Measurements from ENCODE around the gene TBL3.

Gene TBL3

DNA sequence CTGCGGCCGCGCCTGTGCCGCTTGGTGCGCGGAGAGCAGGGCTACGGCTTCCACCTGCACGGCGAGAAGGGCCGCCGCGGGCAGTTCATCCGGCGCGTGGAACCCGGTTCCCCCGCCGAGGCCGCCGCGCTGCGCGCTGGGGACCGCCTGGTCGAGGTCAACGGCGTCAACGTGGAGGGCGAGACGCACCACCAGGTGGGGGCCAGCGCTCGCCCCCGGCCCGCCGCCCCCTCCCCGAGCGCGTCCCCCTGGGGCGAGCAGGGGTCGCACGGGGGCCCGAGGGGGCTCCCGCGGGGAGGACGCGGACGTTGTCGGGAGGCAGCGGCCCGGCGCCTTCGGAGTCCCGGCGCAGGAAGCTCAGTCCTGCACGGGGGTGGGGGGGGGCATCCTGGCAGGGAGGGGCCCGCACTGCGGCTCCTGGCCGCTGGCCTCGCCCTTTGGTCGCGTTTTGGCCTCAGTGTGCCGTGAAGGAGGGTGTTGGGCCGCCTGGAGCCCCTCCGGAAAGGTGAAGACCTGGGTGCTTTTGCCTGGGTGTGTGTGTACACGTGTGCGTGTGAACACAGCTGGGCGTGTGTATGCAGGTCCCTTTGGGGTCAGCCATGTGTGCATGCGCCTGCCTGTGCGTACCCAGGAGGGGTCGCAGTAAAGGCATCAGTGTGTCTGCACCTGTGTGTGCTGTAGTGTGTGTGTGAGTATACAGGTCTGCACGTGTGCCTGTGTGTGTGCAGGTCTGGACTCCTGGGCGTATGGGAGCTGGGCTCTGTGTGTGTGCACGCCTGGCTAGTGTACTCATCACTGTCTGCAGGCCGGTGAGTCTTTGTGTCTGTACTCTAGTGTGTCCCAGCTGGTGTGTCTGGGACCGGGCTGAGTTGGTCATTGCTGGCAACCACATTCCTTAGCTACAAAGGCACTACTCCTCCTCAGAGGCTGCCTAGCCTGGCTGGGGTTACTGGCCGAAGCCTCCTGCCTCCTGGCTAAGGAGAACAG lies 55.5 kb downstream of the TBL3 start:
- Histone ChIP-seq H3K27ac (no peak overlapping the region), H3K27me3 (ENCODE audit: insufficient read depth, low read depth, severe bottlenecking) (no peaks in the 10 kb centered on the region), H3K4me3 (ENCODE audit: low read depth, low read length) (peak overlapping the region; percentile 41), H3K9me3 (ENCODE audit: severe bottlenecking) (no peaks in the 10 kb centered on the region), H3K36me3 (peaks cover 14% of the 10 kb centered on the region)
- DNase-seq: peak; percentile 51
- TF ChIP-seq CTCF (IDR thresholded peaks at IDR 0.05; ENCODE audit: low read depth, low read length): peak; percentile 48

DNA sequence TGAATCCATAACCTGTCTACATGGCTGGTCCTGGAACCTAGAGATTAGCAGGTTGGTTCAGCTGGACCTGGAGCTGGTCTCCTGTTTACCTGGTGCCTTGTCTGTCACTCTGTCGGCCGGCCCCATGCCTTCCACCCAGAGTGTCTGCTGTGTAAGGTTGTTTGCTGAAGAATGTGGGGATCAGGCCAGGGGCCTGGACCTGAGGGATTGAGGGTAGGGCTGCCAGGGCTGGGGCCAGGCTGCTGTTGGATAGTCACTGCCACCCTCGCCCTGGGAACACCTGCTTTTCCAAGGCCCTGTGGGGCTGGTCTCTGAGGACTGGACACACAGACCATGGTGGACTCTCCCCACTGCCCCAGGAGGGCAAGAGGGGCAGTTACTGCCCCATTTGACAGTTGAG lies 56.3 kb downstream of the TBL3 start:
- no peaks in the 10 kb centered on the region for H3K9me3 ChIP-seq (ENCODE audit: severe bottlenecking)
- H3K36me3 ChIP-seq: peaks cover 14% of the 10 kb centered on the region
- TF ChIP-seq CTCF (IDR thresholded peaks at IDR 0.05; ENCODE audit: low read depth, low read length): no peak
- no peak for DNase-seq
- no peak overlapping the region for H3K27ac ChIP-seq
- H3K27me3 ChIP-seq (ENCODE audit: insufficient read depth, low read depth, severe bottlenecking): no peaks in the 10 kb centered on the region
- no peak overlapping the region for H3K4me3 ChIP-seq (ENCODE audit: low read depth, low read length)

DNA sequence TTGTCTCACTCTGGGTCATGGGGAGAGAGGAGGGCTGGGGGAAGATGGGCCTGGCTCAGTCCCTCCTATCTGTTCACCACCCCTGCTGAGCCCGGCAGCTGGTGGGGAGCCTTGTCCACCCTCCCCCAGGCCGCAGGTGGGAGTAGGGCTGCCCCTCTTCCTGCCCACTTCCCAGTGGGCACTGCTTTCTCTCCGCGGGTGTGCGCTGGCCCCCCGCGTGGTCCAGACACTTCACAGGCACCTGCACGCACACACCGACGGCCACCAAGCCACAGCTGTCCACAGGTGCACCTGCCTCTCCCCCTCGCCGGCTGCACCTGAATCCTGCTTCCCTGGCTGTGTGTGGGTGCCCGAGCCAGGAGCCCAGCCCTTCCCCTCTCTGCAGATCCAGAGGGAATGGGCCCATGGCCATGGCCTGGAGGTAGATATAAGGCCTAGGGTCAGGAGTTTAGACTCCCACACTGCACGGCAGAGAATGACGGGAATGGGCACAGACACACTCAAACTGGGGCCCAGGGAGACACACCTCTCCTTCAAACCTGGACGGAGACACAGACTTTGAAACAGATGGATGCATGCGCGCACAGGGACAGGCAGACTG lies 56.9 kb downstream of the TBL3 start:
- no peak for TF ChIP-seq CTCF (IDR thresholded peaks at IDR 0.05; ENCODE audit: low read depth, low read length)
- H3K36me3 ChIP-seq: peaks cover 14% of the 10 kb centered on the region
- no peaks in the 10 kb centered on the region for H3K27me3 ChIP-seq (ENCODE audit: insufficient read depth, low read depth, severe bottlenecking)
- H3K4me3 ChIP-seq (ENCODE audit: low read depth, low read length): no peak overlapping the region
- DNase-seq: no peak
- H3K27ac ChIP-seq: no peak overlapping the region
- H3K9me3 ChIP-seq (ENCODE audit: severe bottlenecking): no peaks in the 10 kb centered on the region

DNA sequence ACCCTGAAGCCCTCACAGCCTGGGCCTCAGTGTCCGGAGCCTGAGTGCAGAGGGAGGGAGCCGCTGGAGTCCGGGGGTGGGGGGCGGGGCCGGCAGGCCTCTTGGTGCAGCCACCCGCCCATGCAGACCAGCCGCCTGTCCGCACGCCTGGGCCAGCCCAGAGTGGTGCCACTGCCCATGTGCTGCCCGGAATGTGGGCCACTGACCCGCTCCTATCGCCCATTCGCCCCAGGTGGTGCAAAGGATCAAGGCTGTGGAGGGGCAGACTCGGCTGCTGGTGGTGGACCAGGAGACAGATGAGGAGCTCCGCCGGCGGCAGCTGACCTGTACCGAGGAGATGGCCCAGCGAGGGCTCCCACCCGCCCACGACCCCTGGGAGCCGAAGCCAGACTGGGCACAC lies 57.5 kb downstream of the TBL3 start:
- Histone ChIP-seq H3K9me3 (ENCODE audit: severe bottlenecking) (no peaks in the 10 kb centered on the region), H3K36me3 (peaks cover 14% of the 10 kb centered on the region), H3K27me3 (ENCODE audit: insufficient read depth, low read depth, severe bottlenecking) (no peaks in the 10 kb centered on the region), H3K27ac (no peak overlapping the region), H3K4me3 (ENCODE audit: low read depth, low read length) (no peak overlapping the region)
- no peak for DNase-seq
- TF ChIP-seq CTCF (IDR thresholded peaks at IDR 0.05; ENCODE audit: low read depth, low read length): no peak

DNA sequence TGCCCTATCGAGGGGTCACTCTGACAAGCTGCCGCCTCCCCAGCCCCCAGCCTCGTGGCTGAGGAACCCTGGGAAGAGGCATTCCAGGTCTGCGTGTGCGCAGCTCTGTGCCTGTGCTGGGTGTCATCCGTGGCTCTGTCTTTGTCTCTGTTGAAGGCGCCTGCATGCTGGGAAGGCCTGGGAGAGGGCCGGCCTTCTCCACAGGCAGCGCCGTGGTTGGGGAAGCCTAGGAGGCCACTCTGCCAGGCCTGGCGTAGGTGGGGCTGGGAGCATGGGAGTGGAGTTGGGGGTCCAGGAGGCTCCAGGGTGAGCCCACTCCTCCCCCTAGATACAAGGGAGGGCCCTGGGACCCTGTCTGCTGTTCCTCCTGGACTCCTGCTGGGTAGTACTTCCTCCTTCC lies 58.2 kb downstream of the TBL3 start:
- no peak for DNase-seq
- H3K36me3 ChIP-seq: peaks cover 14% of the 10 kb centered on the region
- no peaks in the 10 kb centered on the region for H3K9me3 ChIP-seq (ENCODE audit: severe bottlenecking)
- H3K4me3 ChIP-seq (ENCODE audit: low read depth, low read length): no peak overlapping the region
- no peak for TF ChIP-seq CTCF (IDR thresholded peaks at IDR 0.05; ENCODE audit: low read depth, low read length)
- no peaks in the 10 kb centered on the region for H3K27me3 ChIP-seq (ENCODE audit: insufficient read depth, low read depth, severe bottlenecking)
- H3K27ac ChIP-seq: no peak overlapping the region; the same call in 1 of the 2 replicates
